Measurements from ENCODE around the gene KDSR. TPM values are rescaled to one million over a fixed set of nuclear protein-coding genes. Genes with fewer than 3 reads are reported as not detected.

KDSR gene
- total and polyA plus RNA-seq, 7 donors, result 10.4 to 33.0 (median 21.6) TPM

- H3K27ac ChIP-seq, result no peak overlapping the region
- peaks cover 6 to 84% of the 10 kb centered on the region in 2 donors for H3K36me3 ChIP-seq (ENCODE audit: insufficient read depth in 1 of 2, low read depth in 1 of 2)
- H3K9me3 ChIP-seq, result no peaks in the 10 kb centered on the region
- intact Hi-C loops (cut with DNase I), result no loop called here
- no peak for TF ChIP-seq CTCF (IDR thresholded peaks at IDR 0.05)
- ATAC-seq (no peak), DNase-seq (no peak)
- WGBS, 3 donors, result 94 to 96% (median 95%) methylated on average over 7 of the region's 7 CpGs
- no peak overlapping the region for H3K4me3 ChIP-seq
- H3K4me1 ChIP-seq, result peaks cover 23% of the 10 kb centered on the region
- no peaks in the 10 kb centered on the region for H3K27me3 ChIP-seq (ENCODE audit: insufficient read depth in 3 of 3, low read length in 2 of 3)
Measured at GRCh38 chr18:63348508-63349136, 18.4 kb downstream of the KDSR start.

GRCh38 chr18:63346480-63347183 is 20.4 kb downstream of the KDSR start:
- Histone ChIP-seq H3K27ac (peak overlapping the region; percentile 62), H3K9me3 (no peaks in the 10 kb centered on the region), H3K4me3 (no peak overlapping the region), H3K27me3 (ENCODE audit: insufficient read depth in 3 of 3, low read length in 2 of 3) (no peaks in the 10 kb centered on the region), H3K4me1 (peaks cover 23% of the 10 kb centered on the region), H3K36me3 (ENCODE audit: insufficient read depth in 1 of 2, low read depth in 1 of 2) (peaks cover 2 to 84% of the 10 kb centered on the region in 2 donors)
- DNase-seq (no peak), ATAC-seq (peak in 3 of 4 donors; percentile 21 to 40 (median 35))
- 72 to 85% (median 75%) methylated on average over 7 of the region's 7 CpGs for WGBS, 3 donors
- TF ChIP-seq CTCF (IDR thresholded peaks at IDR 0.05), result no peak
- intact Hi-C loops (cut with DNase I), result no loop called here

- ATAC-seq (peak; percentile 73 to 90 (median 82)), DNase-seq (peak in 1 of 2 donors; percentile 64)
- 21 to 27% (median 23%) methylated on average over 7 of the region's 7 CpGs for WGBS, 3 donors
- Histone ChIP-seq H3K36me3 (ENCODE audit: insufficient read depth in 1 of 2, low read depth in 1 of 2) (peaks cover 2 to 84% of the 10 kb centered on the region in 2 donors), H3K4me3 (no peak overlapping the region), H3K27me3 (ENCODE audit: insufficient read depth in 3 of 3, low read length in 2 of 3) (no peaks in the 10 kb centered on the region), H3K27ac (peak overlapping the region; percentile 62), H3K9me3 (no peaks in the 10 kb centered on the region), H3K4me1 (peaks cover 23% of the 10 kb centered on the region)
- TF ChIP-seq CTCF (IDR thresholded peaks at IDR 0.05), result no peak
- intact Hi-C loops (cut with DNase I), result no loop called here
Measured at GRCh38 chr18:63346031-63346430, 21.0 kb downstream of the KDSR start.

- peaks cover 23% of the 10 kb centered on the region for H3K4me1 ChIP-seq
- ATAC-seq (no peak), DNase-seq (no peak)
- H3K4me3 ChIP-seq, result no peak overlapping the region
- H3K9me3 ChIP-seq, result no peaks in the 10 kb centered on the region
- H3K27me3 ChIP-seq (ENCODE audit: insufficient read depth in 3 of 3, low read length in 2 of 3), result no peaks in the 10 kb centered on the region
- WGBS, 3 donors, result 76 to 82% (median 81%) methylated on average over 2 of the region's 2 CpGs
- intact Hi-C loops (cut with DNase I), result loop anchor here in 1 of 2 donors (5.0 kb wide), 1 partner anchor 92 kb away; no protein-coding TSS in a partner anchor
- peaks cover 4 to 83% of the 10 kb centered on the region in 2 donors for H3K36me3 ChIP-seq (ENCODE audit: insufficient read depth in 1 of 2, low read depth in 1 of 2)
- TF ChIP-seq CTCF (IDR thresholded peaks at IDR 0.05), result no peak
- no peak overlapping the region for H3K27ac ChIP-seq
Measured at GRCh38 chr18:63344918-63345317, 22.1 kb downstream of the KDSR start.
